Progenitor cell of endocrine pancreas (in vitro differentiated cells): ENCODE measurements around the gene RPTOR. TPM values are rescaled to one million over a fixed set of nuclear protein-coding genes. Genes with fewer than 3 reads are reported as not detected.

Experiments
- DNase-seq: peaks from one replicate; pipeline ENCODE4 v3.0.0; 2021; ENCODE audit warnings: low spot score; ENCODE audit not compliant: unreplicated experiment
- H3K27ac Mint-ChIP-seq: 2 replicates; pipeline ENCODE4 v1.8.0; 2021; ENCODE audit warnings: mild to moderate bottlenecking, moderate library complexity, mixed read lengths
- H3K27me3 Mint-ChIP-seq: 2 replicates; pipeline ENCODE4 v1.8.0; 2021; ENCODE audit warnings: mixed read lengths
- H3K36me3 Mint-ChIP-seq: 2 replicates; pipeline ENCODE4 v1.8.0; 2022; ENCODE audit warnings: mixed read lengths; ENCODE audit not compliant: insufficient read depth
- H3K4me1 Mint-ChIP-seq: 2 replicates; pipeline ENCODE4 v1.8.0; 2021; ENCODE audit warnings: low read depth, mixed read lengths
- H3K4me3 Mint-ChIP-seq: 2 replicates; pipeline ENCODE4 v1.8.0; 2021; ENCODE audit warnings: low read depth, mild to moderate bottlenecking, moderate library complexity, mixed read lengths
- H3K9me3 Mint-ChIP-seq: 2 replicates; pipeline ENCODE4 v1.8.0; 2021; ENCODE audit warnings: low read depth, mixed read lengths
- CTCF ChIP-seq: fragments of 200-600 bp; sonication (generic); IDR thresholded peaks from one replicate; pipeline ENCODE4 v1.5.0; 2021; ENCODE audit warnings: antibody characterized with exemption, mild to moderate bottlenecking; ENCODE audit not compliant: unreplicated experiment
- total RNA-seq: library from RNA; stranded (reverse); gene quantifications from 2 replicates; pipeline ENCODE4 v1.2.1, GENCODE V29; 2021

The RPTOR gene
- total RNA-seq, 1 donor from 2014 or later = 40.0 TPM

DNA sequence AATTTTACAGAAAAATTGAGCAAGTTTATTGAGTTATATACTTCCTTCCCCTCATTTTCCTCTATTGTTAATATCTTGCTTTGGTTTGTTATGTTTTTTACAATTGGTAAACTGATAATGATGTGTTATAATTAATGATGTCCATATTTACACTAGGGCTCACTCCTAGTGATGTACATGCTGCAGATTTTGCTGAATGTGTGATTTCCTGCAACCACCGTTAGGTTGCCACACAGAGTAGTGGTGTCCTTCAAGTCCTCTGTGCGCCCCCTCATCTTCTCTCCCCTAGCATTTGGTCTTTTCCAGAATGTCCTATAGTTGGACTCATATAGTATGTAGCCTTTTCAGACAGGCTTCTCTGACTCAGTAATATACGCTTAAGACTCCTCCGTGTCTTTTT is 167.5 kb downstream of the RPTOR start:
- Mint-ChIP-seq H3K27me3 (no peaks in the 10 kb centered on the region), H3K9me3 (peaks cover 8% of the 10 kb centered on the region), H3K27ac (no peak overlapping the region), H3K36me3 (peaks cover 16% of the 10 kb centered on the region), H3K4me1 (peaks cover 14% of the 10 kb centered on the region), H3K4me3 (no peak overlapping the region)
- no peak for TF ChIP-seq CTCF
- no peak for DNase-seq

- Mint-ChIP-seq H3K4me3 (no peak overlapping the region), H3K9me3 (peaks cover 8% of the 10 kb centered on the region), H3K36me3 (peaks cover 16% of the 10 kb centered on the region), H3K27ac (no peak overlapping the region), H3K27me3 (no peaks in the 10 kb centered on the region), H3K4me1 (peaks cover 14% of the 10 kb centered on the region)
- no peak for DNase-seq
- TF ChIP-seq CTCF = no peak
Measured at GRCh38 chr17:80712606-80713005, 168.0 kb downstream of the RPTOR start.

DNA sequence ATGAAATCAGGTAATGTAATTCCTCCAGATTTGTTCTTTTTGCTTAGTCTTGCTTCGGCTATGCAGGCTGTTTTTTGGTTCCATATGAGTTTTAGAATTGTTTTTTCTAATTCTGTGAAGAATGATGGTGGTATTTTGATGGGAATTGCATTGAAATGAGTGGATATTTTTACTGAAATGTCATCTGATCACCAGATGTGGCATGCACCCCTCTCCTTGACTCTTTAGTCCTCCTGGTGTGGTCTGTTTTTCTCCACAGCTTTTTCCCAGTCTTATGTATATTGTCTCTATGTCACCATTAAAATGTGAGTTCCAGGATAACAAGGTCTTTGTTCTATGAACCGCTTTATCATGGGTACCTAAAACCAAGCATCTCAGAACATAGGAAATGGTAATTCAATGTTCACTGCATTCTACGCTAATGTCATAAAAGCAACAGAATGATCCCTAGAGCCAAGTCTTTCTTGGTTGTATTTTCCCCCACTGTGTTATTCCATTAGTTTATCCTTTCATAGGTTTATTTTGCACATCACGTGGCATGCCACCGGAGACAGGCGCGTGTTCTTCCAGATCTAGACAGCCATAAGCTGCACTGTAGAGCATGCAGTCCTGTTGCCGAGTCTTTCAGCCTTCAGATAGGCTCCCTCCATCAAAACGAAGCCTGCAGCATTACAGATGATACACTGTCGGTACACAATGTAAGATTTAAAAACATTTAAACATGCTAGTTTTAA is 172.5 kb downstream of the RPTOR start:
- H3K9me3 Mint-ChIP-seq = peaks cover 8% of the 10 kb centered on the region
- no peak overlapping the region for H3K27ac Mint-ChIP-seq
- TF ChIP-seq CTCF = no peak

DNA sequence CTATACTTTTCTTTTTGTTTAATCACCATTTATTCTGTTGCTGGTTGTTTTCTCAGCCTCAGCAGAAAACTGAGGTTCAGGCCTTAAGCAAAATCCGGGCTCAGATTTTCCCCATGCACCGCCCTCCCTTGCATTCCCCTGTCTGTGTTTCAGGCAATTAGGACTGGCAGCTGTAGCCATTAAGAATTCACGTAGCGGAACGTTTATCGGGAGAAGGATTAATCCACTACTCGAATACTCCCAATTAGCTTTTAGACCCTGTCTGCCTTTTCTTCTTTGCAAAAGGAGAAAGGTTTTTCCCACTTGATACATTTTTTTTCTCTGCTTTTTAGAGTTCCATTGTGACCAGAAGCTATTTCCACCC is 173.1 kb downstream of the RPTOR start:
- TF ChIP-seq CTCF = no peak
- no peak for DNase-seq
- no peak overlapping the region for H3K4me3 Mint-ChIP-seq
- peaks cover 11% of the 10 kb centered on the region for H3K36me3 Mint-ChIP-seq
- no peaks in the 10 kb centered on the region for H3K27me3 Mint-ChIP-seq
- H3K27ac Mint-ChIP-seq = no peak overlapping the region
- peaks cover 8% of the 10 kb centered on the region for H3K9me3 Mint-ChIP-seq
- H3K4me1 Mint-ChIP-seq = peaks cover 8% of the 10 kb centered on the region

More for the DNA sequence above, 172.5 kb downstream of the RPTOR start:
- Mint-ChIP-seq H3K27me3 (no peaks in the 10 kb centered on the region), H3K36me3 (peaks cover 11% of the 10 kb centered on the region), H3K4me1 (peaks cover 8% of the 10 kb centered on the region), H3K4me3 (no peak overlapping the region)
- no peak for DNase-seq

DNA sequence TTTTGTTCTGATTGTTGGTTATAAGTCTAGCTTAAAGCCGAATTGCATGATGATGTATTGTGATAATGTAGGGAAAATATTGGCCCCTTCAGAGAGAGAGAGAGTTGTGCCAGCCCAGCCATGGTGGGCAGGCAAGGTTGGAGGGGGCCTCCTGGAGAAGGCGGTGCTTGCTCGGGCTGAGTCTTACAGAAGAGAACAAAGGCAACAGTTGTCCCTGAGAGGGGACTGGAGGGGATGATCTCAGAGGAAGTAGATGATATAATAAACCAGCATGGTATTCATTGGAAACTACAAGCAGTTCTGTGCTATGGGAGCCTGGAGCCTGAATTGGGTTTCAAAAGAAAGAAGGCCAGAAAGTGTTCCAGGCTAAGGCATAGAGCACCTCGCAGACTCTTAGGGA is 173.8 kb downstream of the RPTOR start:
- no peak overlapping the region for H3K4me3 Mint-ChIP-seq
- H3K27me3 Mint-ChIP-seq = no peaks in the 10 kb centered on the region
- H3K9me3 Mint-ChIP-seq = peaks cover 8% of the 10 kb centered on the region
- DNase-seq = no peak
- TF ChIP-seq CTCF = no peak
- H3K4me1 Mint-ChIP-seq = peaks cover 8% of the 10 kb centered on the region
- peak overlapping the region; percentile 3 for H3K27ac Mint-ChIP-seq
- peaks cover 9% of the 10 kb centered on the region for H3K36me3 Mint-ChIP-seq
